GM12801 (cell line): ENCODE results near the gene PAK1.

ENCODE experiments used
- CTCF ChIP-seq: IDR thresholded peaks from one replicate; pipeline ENCODE4 v1.5.1; 2011; ENCODE audit warnings: control low read depth; ENCODE audit not compliant: insufficient read length; ENCODE audit errors: extremely low read depth

Gene PAK1

GRCh38 chr11:77395460-77396173 is 78.3 kb downstream of the PAK1 start:
- TF ChIP-seq CTCF, result no peak

- TF ChIP-seq CTCF, result no peak
Observed at GRCh38 chr11:77392842-77393241, 81.1 kb downstream of the PAK1 start.

- no peak for TF ChIP-seq CTCF
Observed at GRCh38 chr11:77387701-77388100, 86.2 kb downstream of the PAK1 start.

GRCh38 chr11:77386178-77386577 is 87.7 kb downstream of the PAK1 start:
- TF ChIP-seq CTCF, result no peak

- TF ChIP-seq CTCF, result no peak
Observed at GRCh38 chr11:77384571-77384970, 89.3 kb downstream of the PAK1 start.

- TF ChIP-seq CTCF, result no peak
Observed at GRCh38 chr11:77381729-77382665, 91.9 kb downstream of the PAK1 start.

- no peak for TF ChIP-seq CTCF
Observed at GRCh38 chr11:77379934-77380333, 94.0 kb downstream of the PAK1 start.
